AG04449 (cell line): ENCODE data around the gene CPLANE2.

ENCODE experiments used
- CTCF ChIA-PET: fragments of 350-600 bp; formaldehyde crosslinking; extraction: SDS; loops from one replicate; lab custom pipeline; 2021; ENCODE audit warnings: antibody characterized with exemption; lab: Yijun Ruan, JAX
- POLR2A ChIA-PET: fragments of 400-600, 350-600 bp; formaldehyde crosslinking; extraction: SDS; loops from one replicate; lab custom pipeline; 2020; ENCODE audit warnings: antibody characterized with exemption, inconsistent platforms; lab: Yijun Ruan, JAX
- DNase-seq: peaks from one replicate; pipeline ENCODE4 v3.0.0-alpha.2; 2010; ENCODE audit warnings: low read depth, low spot score
- H3K4me3 ChIP-seq: 2 replicates; pipeline ENCODE4 v1.5.1; 2011; ENCODE audit warnings: low read depth, mild to moderate bottlenecking, control low read depth, low read length
- CTCF ChIP-seq: IDR thresholded peaks from one replicate; pipeline ENCODE4 v1.5.1; 2011; ENCODE audit warnings: mild to moderate bottlenecking, moderate library complexity, low read length, control low read depth, inconsistent platforms; ENCODE audit not compliant: insufficient read depth; ENCODE audit errors: missing control alignments

The CPLANE2 gene

GRCh38 chr1:16205334-16205671 is 31.7 kb downstream of the CPLANE2 start:
- POLR2A ChIA-PET: no interaction called here
- no peak for TF ChIP-seq CTCF
- CTCF ChIA-PET: interaction anchor here (0.7 to 10.2 kb wide), 7 partner anchors 15 to 159 kb away, joined by 3 to 132 read pairs (median 4); partner anchors contain the start of gene FAM131C
- DNase-seq: no peak
- no peak overlapping the region for H3K4me3 ChIP-seq

GRCh38 chr1:16204634-16205333 is 32.2 kb downstream of the CPLANE2 start:
- ChIA-PET POLR2A (no interaction called here), CTCF (interaction anchor here (0.7 to 10.2 kb wide), 8 partner anchors 13 to 160 kb away, joined by 3 to 132 read pairs (median 6); partner anchors contain the start of gene FAM131C)
- DNase-seq: no peak
- peak; percentile 40 for TF ChIP-seq CTCF
- H3K4me3 ChIP-seq: no peak overlapping the region

- ChIA-PET POLR2A (no interaction called here), CTCF (interaction anchor here (1.2 to 10.2 kb wide), 7 partner anchors 13 to 159 kb away, joined by 3 to 132 read pairs (median 8); partner anchors contain the start of gene FAM131C)
- no peak overlapping the region for H3K4me3 ChIP-seq
- DNase-seq: no peak
- no peak for TF ChIP-seq CTCF
Measured at GRCh38 chr1:16204216-16204615, 32.8 kb downstream of the CPLANE2 start.

- CTCF ChIA-PET: interaction anchor here (2.2 to 10.2 kb wide), 5 partner anchors 14 to 159 kb away, joined by 7 to 132 read pairs (median 18); partner anchors contain the start of gene FAM131C
- POLR2A ChIA-PET: no interaction called here
Measured at GRCh38 chr1:16203550-16203949, 33.4 kb downstream of the CPLANE2 start.

GRCh38 chr1:16202281-16203210 is 34.4 kb downstream of the CPLANE2 start:
- DNase-seq: no peak
- CTCF ChIA-PET: interaction anchor here (2.2 to 10.2 kb wide), 5 partner anchors 13 to 160 kb away, joined by 7 to 132 read pairs (median 18); partner anchors contain the start of gene FAM131C
- POLR2A ChIA-PET: no interaction called here
- TF ChIP-seq CTCF: no peak
- no peak overlapping the region for H3K4me3 ChIP-seq

More at GRCh38 chr1:16203550-16203949, 33.4 kb downstream of the CPLANE2 start:
- no peak for DNase-seq
- no peak overlapping the region for H3K4me3 ChIP-seq
- TF ChIP-seq CTCF: no peak
